Measurements from ENCODE around the gene KDM4C. TPM values are rescaled to one million over a fixed set of nuclear protein-coding genes. Genes with fewer than 3 reads are reported as not detected.

KDM4C gene
- total RNA-seq, 1 experiment from 2014 or later, result 16.8 TPM

DNA sequence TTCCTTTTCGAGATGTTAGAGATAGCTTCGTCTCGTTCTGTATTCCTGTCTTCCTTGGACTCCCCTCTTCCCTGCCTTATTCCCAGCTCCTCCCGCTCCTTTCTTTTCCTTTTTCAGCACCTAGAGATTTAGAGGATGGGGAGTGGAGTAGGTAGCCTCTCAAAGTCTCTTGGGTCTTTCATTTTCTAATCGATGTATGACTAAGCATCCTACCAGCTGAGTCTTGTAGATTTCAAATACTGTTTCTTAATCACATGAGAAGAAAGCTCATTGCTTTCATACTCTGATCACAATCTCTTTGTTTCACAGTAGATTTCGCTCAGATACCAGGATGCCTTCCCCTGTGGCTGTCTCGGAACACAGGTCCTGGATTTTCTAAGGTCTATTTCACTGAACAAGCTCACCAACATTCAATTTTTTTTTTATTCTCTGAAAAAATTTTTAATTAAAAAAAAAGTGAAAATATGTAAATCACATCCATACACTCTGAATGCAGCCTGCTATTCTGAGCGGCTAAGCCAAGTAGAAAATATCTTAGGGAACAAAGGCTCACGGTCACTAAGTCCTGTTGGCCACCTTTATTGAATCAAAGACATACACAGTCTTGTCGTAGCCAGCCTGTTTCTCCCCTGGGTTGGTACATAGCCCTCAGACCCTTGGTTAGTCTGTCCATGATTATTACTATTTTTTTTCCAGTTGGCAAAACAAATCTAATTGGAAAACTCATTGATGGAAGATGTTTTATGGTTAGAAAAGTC is 413.8 kb downstream of the KDM4C start:
- intact Hi-C loops (cut with micrococcal nuclease), result loop anchor here (10.0 kb wide), 2 partner anchors 63 to 347 kb away; no protein-coding TSS in a partner anchor
- RAD21 ChIA-PET (ENCODE audit: low non-redundant PET in 1 of 2, low total read pairs in 2 of 2, uncharacterized antibody in 2 of 2, unreplicated experiment in 2 of 2), result no interaction called here

More for the DNA sequence above, 413.8 kb downstream of the KDM4C start:
- H2AFZ ChIP-seq (ENCODE audit: low read depth, low read length, poor library complexity, severe bottlenecking), result no peak overlapping the region
- no peak for DNase-seq (ENCODE audit: low read depth, low spot score)
- H3K4me2 ChIP-seq (ENCODE audit: low read length), result no peak overlapping the region
- no peaks in the 10 kb centered on the region for H3K79me2 ChIP-seq (ENCODE audit: insufficient read depth, low read length)
- H3K36me3 ChIP-seq (ENCODE audit: control insufficient read depth in 1 of 2, insufficient read depth in 2 of 2, low read length in 2 of 2), result no peaks in the 10 kb centered on the region
- no peak overlapping the region for H3K27ac ChIP-seq (ENCODE audit: low read depth, low read length)
- POLR2A ChIA-PET, result no interaction called here
- no peak overlapping the region for H3K9ac ChIP-seq (ENCODE audit: low read length)
- H3K9me3 ChIP-seq (ENCODE audit: control insufficient read depth in 1 of 2, insufficient read depth in 1 of 2, low read depth in 1 of 2, low read length in 2 of 2), result no peaks in the 10 kb centered on the region
- no TSS peak for BruUV-seq (replicated peaks)
- TF ChIP-seq, protein P1, sequence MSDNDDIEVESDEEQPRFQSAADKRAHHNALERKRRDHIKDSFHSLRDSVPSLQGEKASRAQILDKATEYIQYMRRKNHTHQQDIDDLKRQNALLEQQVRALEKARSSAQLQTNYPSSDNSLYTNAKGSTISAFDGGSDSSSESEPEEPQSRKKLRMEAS (IDR thresholded peaks at IDR 0.05), result no peak
- no peak for TF ChIP-seq YY1 (IDR thresholded peaks at IDR 0.05; ENCODE audit: extremely low read depth, insufficient replicate concordance, low read depth, low read length)
- TF ChIP-seq RAD21 (IDR thresholded peaks at IDR 0.05; ENCODE audit: low read depth), result no peak
- no peak for TF ChIP-seq EZH2 (IDR thresholded peaks at IDR 0.05)
- no peak for TF ChIP-seq TCF7L2 (IDR thresholded peaks at IDR 0.05; ENCODE audit: borderline replicate concordance, extremely low read depth, insufficient read depth, insufficient read length)
- TF ChIP-seq POLR2AphosphoS5 (IDR thresholded peaks at IDR 0.05; ENCODE audit: low read depth, low read length), result no peak
- no peak for TF ChIP-seq ZNF274 (IDR thresholded peaks at IDR 0.05; ENCODE audit: low read depth, low read length)
- TF ChIP-seq SIN3A (IDR thresholded peaks at IDR 0.05; ENCODE audit: low read depth), result no peak
- TF ChIP-seq JUND (IDR thresholded peaks at IDR 0.05), result no peak
- TF ChIP-seq, protein P2, sequence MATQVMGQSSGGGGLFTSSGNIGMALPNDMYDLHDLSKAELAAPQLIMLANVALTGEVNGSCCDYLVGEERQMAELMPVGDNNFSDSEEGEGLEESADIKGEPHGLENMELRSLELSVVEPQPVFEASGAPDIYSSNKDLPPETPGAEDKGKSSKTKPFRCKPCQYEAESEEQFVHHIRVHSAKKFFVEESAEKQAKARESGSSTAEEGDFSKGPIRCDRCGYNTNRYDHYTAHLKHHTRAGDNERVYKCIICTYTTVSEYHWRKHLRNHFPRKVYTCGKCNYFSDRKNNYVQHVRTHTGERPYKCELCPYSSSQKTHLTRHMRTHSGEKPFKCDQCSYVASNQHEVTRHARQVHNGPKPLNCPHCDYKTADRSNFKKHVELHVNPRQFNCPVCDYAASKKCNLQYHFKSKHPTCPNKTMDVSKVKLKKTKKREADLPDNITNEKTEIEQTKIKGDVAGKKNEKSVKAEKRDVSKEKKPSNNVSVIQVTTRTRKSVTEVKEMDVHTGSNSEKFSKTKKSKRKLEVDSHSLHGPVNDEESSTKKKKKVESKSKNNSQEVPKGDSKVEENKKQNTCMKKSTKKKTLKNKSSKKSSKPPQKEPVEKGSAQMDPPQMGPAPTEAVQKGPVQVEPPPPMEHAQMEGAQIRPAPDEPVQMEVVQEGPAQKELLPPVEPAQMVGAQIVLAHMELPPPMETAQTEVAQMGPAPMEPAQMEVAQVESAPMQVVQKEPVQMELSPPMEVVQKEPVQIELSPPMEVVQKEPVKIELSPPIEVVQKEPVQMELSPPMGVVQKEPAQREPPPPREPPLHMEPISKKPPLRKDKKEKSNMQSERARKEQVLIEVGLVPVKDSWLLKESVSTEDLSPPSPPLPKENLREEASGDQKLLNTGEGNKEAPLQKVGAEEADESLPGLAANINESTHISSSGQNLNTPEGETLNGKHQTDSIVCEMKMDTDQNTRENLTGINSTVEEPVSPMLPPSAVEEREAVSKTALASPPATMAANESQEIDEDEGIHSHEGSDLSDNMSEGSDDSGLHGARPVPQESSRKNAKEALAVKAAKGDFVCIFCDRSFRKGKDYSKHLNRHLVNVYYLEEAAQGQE (IDR thresholded peaks at IDR 0.05; ENCODE audit: low read depth), result no peak
- TF ChIP-seq, protein P3, sequence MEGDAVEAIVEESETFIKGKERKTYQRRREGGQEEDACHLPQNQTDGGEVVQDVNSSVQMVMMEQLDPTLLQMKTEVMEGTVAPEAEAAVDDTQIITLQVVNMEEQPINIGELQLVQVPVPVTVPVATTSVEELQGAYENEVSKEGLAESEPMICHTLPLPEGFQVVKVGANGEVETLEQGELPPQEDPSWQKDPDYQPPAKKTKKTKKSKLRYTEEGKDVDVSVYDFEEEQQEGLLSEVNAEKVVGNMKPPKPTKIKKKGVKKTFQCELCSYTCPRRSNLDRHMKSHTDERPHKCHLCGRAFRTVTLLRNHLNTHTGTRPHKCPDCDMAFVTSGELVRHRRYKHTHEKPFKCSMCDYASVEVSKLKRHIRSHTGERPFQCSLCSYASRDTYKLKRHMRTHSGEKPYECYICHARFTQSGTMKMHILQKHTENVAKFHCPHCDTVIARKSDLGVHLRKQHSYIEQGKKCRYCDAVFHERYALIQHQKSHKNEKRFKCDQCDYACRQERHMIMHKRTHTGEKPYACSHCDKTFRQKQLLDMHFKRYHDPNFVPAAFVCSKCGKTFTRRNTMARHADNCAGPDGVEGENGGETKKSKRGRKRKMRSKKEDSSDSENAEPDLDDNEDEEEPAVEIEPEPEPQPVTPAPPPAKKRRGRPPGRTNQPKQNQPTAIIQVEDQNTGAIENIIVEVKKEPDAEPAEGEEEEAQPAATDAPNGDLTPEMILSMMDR (IDR thresholded peaks at IDR 0.05 in 2 of 3, conservative IDR thresholded peaks at IDR 0.05 in 1 of 3; ENCODE audit: borderline replicate concordance in 1 of 3, insufficient read depth in 1 of 3, low read depth in 2 of 3, low read length in 2 of 3), result no peak
- TF ChIP-seq CEBPB (IDR thresholded peaks at IDR 0.05; ENCODE audit: low read depth), result no peak
- TF ChIP-seq, protein P4, sequence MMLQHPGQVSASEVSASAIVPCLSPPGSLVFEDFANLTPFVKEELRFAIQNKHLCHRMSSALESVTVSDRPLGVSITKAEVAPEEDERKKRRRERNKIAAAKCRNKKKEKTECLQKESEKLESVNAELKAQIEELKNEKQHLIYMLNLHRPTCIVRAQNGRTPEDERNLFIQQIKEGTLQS (IDR thresholded peaks at IDR 0.05), result no peak
- no peak for TF ChIP-seq ELF1 (IDR thresholded peaks at IDR 0.05; ENCODE audit: borderline replicate concordance, low read depth)
- no peak for TF ChIP-seq POLR2A (IDR thresholded peaks at IDR 0.05; ENCODE audit: borderline replicate concordance, extremely low read depth, insufficient read depth, insufficient read length)
- no peak overlapping the region for H3K4me3 ChIP-seq (replicated peaks in 1 of 2; ENCODE audit: low read depth in 1 of 2, low read length in 2 of 2)
- no peaks in the 10 kb centered on the region for H3K9me2 ChIP-seq (ENCODE audit: insufficient read depth)
- H3K4me1 ChIP-seq (ENCODE audit: control insufficient read depth in 1 of 2, insufficient read depth in 2 of 2, low read length in 2 of 2), result no peaks in the 10 kb centered on the region
- CTCF ChIA-PET, result no interaction called here
- no peaks in the 10 kb centered on the region for H3K27me3 ChIP-seq (ENCODE audit: insufficient read depth, low read length)
- H4K20me1 ChIP-seq (ENCODE audit: insufficient read depth), result no peaks in the 10 kb centered on the region
- ATAC-seq, result no peak
